Measurements from ENCODE around the gene LBP.

- no peak for TF ChIP-seq CTCF (IDR thresholded peaks at IDR 0.05 in 8 of 11, conservative IDR thresholded peaks at IDR 0.05 in 3 of 11)
- no peak for TF ChIP-seq POLR2A (IDR thresholded peaks at IDR 0.05)
- TF ChIP-seq POLR2AphosphoS5 (IDR thresholded peaks at IDR 0.05) = no peak
These were observed 11.4 kb downstream of the LBP start for GRCh38 chr20:38357653-38358207.

All from spleen (tissue), 7 donors.